K562 (cell line): ENCODE results near the gene TM4SF5.

Source experiments
- MXI1 ChIP-seq: IDR thresholded peaks from 2 replicates; pipeline ENCODE4 v1.6.1; 2011; ENCODE audit warnings: low read depth, mild to moderate bottlenecking, improper control_type of control experiment, low read length
- SIX5 ChIP-seq, 2 experiments: IDR thresholded peaks; 2 replicates each; pipeline ENCODE4 v1.6.1; 2011; ENCODE audit warnings: low read length in 2 of 2, borderline replicate concordance in 1 of 2, low read depth in 1 of 2, mild to moderate bottlenecking in 1 of 2, moderate library complexity in 1 of 2; ENCODE audit not compliant: insufficient read depth in 1 of 2
- SMAD1 ChIP-seq: fragments of 150-350 bp; IDR thresholded peaks from 2 replicates; pipeline ENCODE4 v1.6.1; 2014; ENCODE audit warnings: low read length, low read depth; ENCODE audit not compliant: partially characterized antibody
- SMARCA4 ChIP-seq: fragments of 450-650 bp; IDR thresholded peaks from 2 replicates; pipeline ENCODE4 v1.6.1; 2016
- SP1 ChIP-seq: sonication (generic); formaldehyde crosslinking; IDR thresholded peaks from 2 replicates; pipeline ENCODE4 v1.8.1; 2022; ENCODE audit warnings: mild to moderate bottlenecking, missing genetic modification reagents
- TAF1 ChIP-seq: IDR thresholded peaks from 2 replicates; pipeline ENCODE4 v1.6.1; 2011; ENCODE audit warnings: mild to moderate bottlenecking, low read length, moderate library complexity; ENCODE audit not compliant: insufficient read depth, control insufficient read depth, severe bottlenecking; ENCODE audit errors: extremely low read depth
- TAF15 ChIP-seq: fragments of 200-400 bp; formaldehyde crosslinking; IDR thresholded peaks from 2 replicates; pipeline ENCODE4 v1.6.1; 2017; ENCODE audit warnings: mild to moderate bottlenecking, low read depth, low read length, moderate library complexity
- YY1 ChIP-seq, 3 experiments: IDR thresholded peaks; 2 replicates each; pipeline ENCODE4 v1.6.1; 2011; ENCODE audit warnings: low read length in 2 of 3, mild to moderate bottlenecking in 2 of 3, moderate library complexity in 2 of 3, borderline replicate concordance in 1 of 3, control low read depth in 1 of 3, low read depth in 1 of 3; ENCODE audit not compliant: insufficient read depth in 3 of 3, insufficient replicate concordance in 2 of 3, control insufficient read depth in 1 of 3, insufficient read length in 1 of 3; ENCODE audit errors: extremely low read depth in 1 of 3
- ZBTB8A ChIP-seq: fragments of 450-650 bp; IDR thresholded peaks from 2 replicates; pipeline ENCODE4 v1.6.1; 2018; ENCODE audit warnings: mild to moderate bottlenecking, moderate library complexity; ENCODE audit not compliant: partially characterized antibody
- ZZZ3 ChIP-seq: fragments of 450-650 bp; IDR thresholded peaks from 2 replicates; pipeline ENCODE4 v1.6.1; 2016; ENCODE audit warnings: antibody characterized with exemption, mild to moderate bottlenecking, moderate library complexity
- TF ChIP-seq, protein P1 (sequence below), 3 experiments: IDR thresholded peaks in 2 of 3; conservative IDR thresholded peaks in 1 of 3; 2 replicates each; pipeline ENCODE4 v1.5.1; 2011 to 2012; ENCODE audit warnings: low read length in 3 of 3, mild to moderate bottlenecking in 3 of 3, control low read depth in 2 of 3, improper control_type of control experiment in 1 of 3, inconsistent platforms in 1 of 3, low read depth in 1 of 3, mixed read lengths in 1 of 3, moderate library complexity in 1 of 3; ENCODE audit not compliant: insufficient read depth in 2 of 3
- TF ChIP-seq, protein P2 (sequence below): sonication (generic); formaldehyde crosslinking; IDR thresholded peaks from 2 replicates; pipeline ENCODE4 v1.8.1; 2023; ENCODE audit warnings: mild to moderate bottlenecking, missing genetic modification reagents
- TF ChIP-seq, protein P3 (sequence below): sonication (generic); formaldehyde crosslinking; IDR thresholded peaks from 2 replicates; pipeline ENCODE4 v1.8.1; 2022; ENCODE audit warnings: missing genetic modification reagents

DNA sequence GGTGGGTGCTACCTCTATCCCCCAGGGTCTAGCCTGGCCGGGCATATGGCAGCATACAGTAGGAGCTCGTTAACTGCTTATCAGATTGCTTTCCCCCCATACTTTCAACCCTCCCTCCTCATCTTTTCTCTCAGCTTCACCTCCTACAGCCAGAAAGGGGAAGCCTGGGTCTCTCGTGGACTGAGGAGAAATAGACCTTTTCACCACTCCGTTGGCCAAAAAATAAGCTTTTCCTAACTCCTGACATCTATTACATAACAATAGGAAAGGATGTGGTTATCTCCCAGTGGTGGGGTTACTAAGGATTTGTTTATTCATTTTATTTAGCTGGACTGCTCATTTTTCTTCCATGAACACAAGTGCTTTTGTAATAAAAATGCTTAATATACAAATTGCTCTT, 23.0 kb upstream of the TM4SF5 start:
- TF ChIP-seq TAF15, result no peak
- TF ChIP-seq SMARCA4, result no peak
- TF ChIP-seq SMAD1, result no peak
- no peak for TF ChIP-seq YY1 (IDR thresholded peaks at IDR 0.05; ENCODE audit: borderline replicate concordance in 1 of 3, control insufficient read depth in 1 of 3, extremely low read depth in 1 of 3, insufficient read depth in 3 of 3, insufficient read length in 1 of 3, insufficient replicate concordance in 2 of 3, low read depth in 1 of 3, low read length in 2 of 3)
- TF ChIP-seq, protein P1, sequence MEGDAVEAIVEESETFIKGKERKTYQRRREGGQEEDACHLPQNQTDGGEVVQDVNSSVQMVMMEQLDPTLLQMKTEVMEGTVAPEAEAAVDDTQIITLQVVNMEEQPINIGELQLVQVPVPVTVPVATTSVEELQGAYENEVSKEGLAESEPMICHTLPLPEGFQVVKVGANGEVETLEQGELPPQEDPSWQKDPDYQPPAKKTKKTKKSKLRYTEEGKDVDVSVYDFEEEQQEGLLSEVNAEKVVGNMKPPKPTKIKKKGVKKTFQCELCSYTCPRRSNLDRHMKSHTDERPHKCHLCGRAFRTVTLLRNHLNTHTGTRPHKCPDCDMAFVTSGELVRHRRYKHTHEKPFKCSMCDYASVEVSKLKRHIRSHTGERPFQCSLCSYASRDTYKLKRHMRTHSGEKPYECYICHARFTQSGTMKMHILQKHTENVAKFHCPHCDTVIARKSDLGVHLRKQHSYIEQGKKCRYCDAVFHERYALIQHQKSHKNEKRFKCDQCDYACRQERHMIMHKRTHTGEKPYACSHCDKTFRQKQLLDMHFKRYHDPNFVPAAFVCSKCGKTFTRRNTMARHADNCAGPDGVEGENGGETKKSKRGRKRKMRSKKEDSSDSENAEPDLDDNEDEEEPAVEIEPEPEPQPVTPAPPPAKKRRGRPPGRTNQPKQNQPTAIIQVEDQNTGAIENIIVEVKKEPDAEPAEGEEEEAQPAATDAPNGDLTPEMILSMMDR (IDR thresholded peaks at IDR 0.05 in 2 of 3, conservative IDR thresholded peaks at IDR 0.05 in 1 of 3; ENCODE audit: insufficient read depth in 2 of 3, low read depth in 1 of 3, low read length in 3 of 3), result no peak
- no peak for TF ChIP-seq SP1 (CRISPR knock-in tag)
- no peak for TF ChIP-seq SIX5 (IDR thresholded peaks at IDR 0.05; ENCODE audit: borderline replicate concordance in 1 of 2, insufficient read depth in 1 of 2, low read depth in 1 of 2, low read length in 2 of 2)
- TF ChIP-seq MXI1, result no peak
- TF ChIP-seq ZBTB8A, result no peak
- no peak for TF ChIP-seq TAF1
- TF ChIP-seq, protein P2, sequence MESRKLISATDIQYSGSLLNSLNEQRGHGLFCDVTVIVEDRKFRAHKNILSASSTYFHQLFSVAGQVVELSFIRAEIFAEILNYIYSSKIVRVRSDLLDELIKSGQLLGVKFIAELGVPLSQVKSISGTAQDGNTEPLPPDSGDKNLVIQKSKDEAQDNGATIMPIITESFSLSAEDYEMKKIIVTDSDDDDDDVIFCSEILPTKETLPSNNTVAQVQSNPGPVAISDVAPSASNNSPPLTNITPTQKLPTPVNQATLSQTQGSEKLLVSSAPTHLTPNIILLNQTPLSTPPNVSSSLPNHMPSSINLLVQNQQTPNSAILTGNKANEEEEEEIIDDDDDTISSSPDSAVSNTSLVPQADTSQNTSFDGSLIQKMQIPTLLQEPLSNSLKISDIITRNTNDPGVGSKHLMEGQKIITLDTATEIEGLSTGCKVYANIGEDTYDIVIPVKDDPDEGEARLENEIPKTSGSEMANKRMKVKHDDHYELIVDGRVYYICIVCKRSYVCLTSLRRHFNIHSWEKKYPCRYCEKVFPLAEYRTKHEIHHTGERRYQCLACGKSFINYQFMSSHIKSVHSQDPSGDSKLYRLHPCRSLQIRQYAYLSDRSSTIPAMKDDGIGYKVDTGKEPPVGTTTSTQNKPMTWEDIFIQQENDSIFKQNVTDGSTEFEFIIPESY, result no peak
- TF ChIP-seq ZZZ3, result no peak
- TF ChIP-seq, protein P3, sequence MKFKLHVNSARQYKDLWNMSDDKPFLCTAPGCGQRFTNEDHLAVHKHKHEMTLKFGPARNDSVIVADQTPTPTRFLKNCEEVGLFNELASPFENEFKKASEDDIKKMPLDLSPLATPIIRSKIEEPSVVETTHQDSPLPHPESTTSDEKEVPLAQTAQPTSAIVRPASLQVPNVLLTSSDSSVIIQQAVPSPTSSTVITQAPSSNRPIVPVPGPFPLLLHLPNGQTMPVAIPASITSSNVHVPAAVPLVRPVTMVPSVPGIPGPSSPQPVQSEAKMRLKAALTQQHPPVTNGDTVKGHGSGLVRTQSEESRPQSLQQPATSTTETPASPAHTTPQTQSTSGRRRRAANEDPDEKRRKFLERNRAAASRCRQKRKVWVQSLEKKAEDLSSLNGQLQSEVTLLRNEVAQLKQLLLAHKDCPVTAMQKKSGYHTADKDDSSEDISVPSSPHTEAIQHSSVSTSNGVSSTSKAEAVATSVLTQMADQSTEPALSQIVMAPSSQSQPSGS (CRISPR knock-in tag), result no peak
